ENCODE measurements around the gene EDN2.

GRCh38 chr1:41500378-41500777, 15.9 kb upstream of the EDN2 start:
- TF ChIP-seq CTCF (IDR thresholded peaks at IDR 0.05): no peak
- TF ChIP-seq POLR2A (IDR thresholded peaks at IDR 0.05): no peak
- TF ChIP-seq POLR2AphosphoS5 (IDR thresholded peaks at IDR 0.05): no peak

Data from suprapubic skin (tissue), 4 donors.